IMR-90 (cell line): Measurements from ENCODE around the gene PRPF40A. TPM values are rescaled to one million over a fixed set of nuclear protein-coding genes. Genes with fewer than 3 reads are reported as not detected.

Source experiments
- ATAC-seq: fragments of 200-7000 bp; cut with Tn5 transposase; 2 replicates; pipeline ENCODE4 v1.9.1; 2020; ENCODE audit warnings: low read depth, mild to moderate bottlenecking, moderate library complexity
- BruUV-seq: library from RNA; stranded (reverse); fragments of 400-500 nt; replicated peaks from 2 replicates; lab custom pipeline; 2021; lab: Mats Ljungman, UMichigan
- CTCF ChIA-PET: fragments of 300-600 bp; formaldehyde crosslinking; extraction: SDS; loops from one replicate; lab custom pipeline; 2021; ENCODE audit warnings: antibody characterized with exemption; lab: Yijun Ruan, JAX
- POLR2A ChIA-PET: fragments of 300-600 bp; sonication (Branson Sonifier 250); formaldehyde crosslinking; loops from one replicate; lab custom pipeline; 2022; ENCODE audit warnings: antibody characterized with exemption; ENCODE audit not compliant: unreplicated experiment; lab: Charles Lee
- DNase-seq: peaks from one replicate; pipeline ENCODE4 v3.0.0; 2013
- H2AFZ ChIP-seq: replicated peaks from 2 replicates; pipeline ENCODE3; 2013; ENCODE audit warnings: low read length, mild to moderate bottlenecking; ENCODE audit not compliant: poor library complexity
- H2AK5ac ChIP-seq: 2 replicates; pipeline ENCODE4 v1.6.1; 2013; ENCODE audit warnings: low read depth, low read length, inconsistent platforms
- H2AK9ac ChIP-seq: replicated peaks from 2 replicates; pipeline ENCODE3; 2013; ENCODE audit warnings: mild to moderate bottlenecking, low read depth, low read length, moderate library complexity; ENCODE audit not compliant: poor library complexity
- H2BK120ac ChIP-seq: 2 replicates; pipeline ENCODE4 v1.6.1; 2013; ENCODE audit warnings: low read depth, low read length, inconsistent platforms
- H2BK15ac ChIP-seq: 3 replicates; pipeline ENCODE4 v1.6.1; 2013; ENCODE audit warnings: low read depth, low read length, inconsistent platforms
- H2BK20ac ChIP-seq: 2 replicates; pipeline ENCODE4 v1.6.1; 2013; ENCODE audit warnings: low read depth, mild to moderate bottlenecking, inconsistent platforms, low read length, moderate library complexity
- H2BK5ac ChIP-seq: 2 replicates; pipeline ENCODE4 v1.6.1; 2013; ENCODE audit warnings: mild to moderate bottlenecking, low read depth, low read length, inconsistent platforms; ENCODE audit not compliant: poor library complexity, severe bottlenecking
- H3K14ac ChIP-seq: replicated peaks from 2 replicates; pipeline ENCODE4 v1.6.1; 2013; ENCODE audit warnings: low read depth, low read length, inconsistent platforms
- H3K18ac ChIP-seq: 2 replicates; pipeline ENCODE4 v1.6.1; 2013; ENCODE audit warnings: low read depth, low read length, control low read depth
- H3K23ac ChIP-seq: 2 replicates; pipeline ENCODE4 v1.6.1; 2013; ENCODE audit warnings: low read depth, low read length, inconsistent platforms
- H3K27ac ChIP-seq: 2 replicates; pipeline ENCODE4 v1.5.1; 2013; ENCODE audit warnings: mild to moderate bottlenecking, control low read depth, low read length; ENCODE audit not compliant: insufficient read depth
- H3K27me3 ChIP-seq: 2 replicates; pipeline ENCODE4 v1.6.1; 2013; ENCODE audit warnings: low read length; ENCODE audit not compliant: control insufficient read depth, insufficient read depth
- H3K36me3 ChIP-seq: 2 replicates; pipeline ENCODE4 v1.6.1; 2013; ENCODE audit warnings: low read length, mixed read lengths; ENCODE audit not compliant: control insufficient read depth, insufficient read depth
- H3K4ac ChIP-seq: 2 replicates; pipeline ENCODE4 v1.6.1; 2013; ENCODE audit warnings: low read depth, low read length, inconsistent platforms
- H3K4me1 ChIP-seq: 2 replicates; pipeline ENCODE4 v1.6.1; 2013; ENCODE audit warnings: low read length, mixed read lengths; ENCODE audit not compliant: control insufficient read depth, insufficient read depth
- H3K4me2 ChIP-seq: 2 replicates; pipeline ENCODE4 v1.6.1; 2013; ENCODE audit warnings: low read depth, mild to moderate bottlenecking, control low read depth, low read length, moderate library complexity
- H3K4me3 ChIP-seq: 2 replicates; pipeline ENCODE4 v1.5.1; 2013; ENCODE audit warnings: low read depth, mild to moderate bottlenecking, control low read depth, low read length, moderate library complexity; ENCODE audit not compliant: insufficient read depth
- H3K56ac ChIP-seq: 2 replicates; pipeline ENCODE4 v1.6.1; 2013; ENCODE audit warnings: low read length, inconsistent platforms; ENCODE audit not compliant: insufficient read depth; ENCODE audit errors: extremely low read depth
- H3K79me1 ChIP-seq, 2 experiments: 2 replicates each; pipeline ENCODE4 v1.6.1; 2013; ENCODE audit warnings: low read length in 2 of 2, inconsistent platforms in 1 of 2, low read depth in 1 of 2
- H3K9ac ChIP-seq: 2 replicates; pipeline ENCODE4 v1.6.1; 2013; ENCODE audit warnings: low read depth, low read length, control low read depth
- H3K9me1 ChIP-seq: 2 replicates; pipeline ENCODE4 v1.6.1; 2013; ENCODE audit warnings: low read length, inconsistent platforms; ENCODE audit not compliant: insufficient read depth
- H3K9me3 ChIP-seq: 2 replicates; pipeline ENCODE4 v1.6.1; 2013; ENCODE audit warnings: low read length; ENCODE audit not compliant: control insufficient read depth, insufficient read depth
- H4K20me1 ChIP-seq: 2 replicates; pipeline ENCODE4 v1.6.1; 2013; ENCODE audit warnings: low read length, inconsistent platforms; ENCODE audit not compliant: insufficient read depth
- H4K5ac ChIP-seq: 2 replicates; pipeline ENCODE4 v1.6.1; 2013; ENCODE audit warnings: mild to moderate bottlenecking, low read depth, low read length, control low read depth
- H4K8ac ChIP-seq, 2 experiments: 2 replicates each; pipeline ENCODE4 v1.6.1; 2013; ENCODE audit warnings: low read depth in 2 of 2, low read length in 2 of 2, control low read depth in 1 of 2, inconsistent platforms in 1 of 2
- H4K91ac ChIP-seq: 2 replicates; pipeline ENCODE4 v1.6.1; 2013; ENCODE audit warnings: low read depth, low read length, inconsistent platforms; ENCODE audit not compliant: insufficient read depth
- BHLHE40 ChIP-seq: fragments of 150-350 bp; IDR thresholded peaks from 2 replicates; pipeline ENCODE4 v1.6.1; 2016; ENCODE audit warnings: mild to moderate bottlenecking, low read depth, low read length
- CEBPB ChIP-seq: IDR thresholded peaks from 2 replicates; pipeline ENCODE4 v1.6.1; 2012; ENCODE audit warnings: low read depth, low read length, improper control_type of control experiment
- CHD1 ChIP-seq: IDR thresholded peaks from 2 replicates; pipeline ENCODE4 v1.6.1; 2012; ENCODE audit warnings: low read depth, low read length, improper control_type of control experiment
- CTCF ChIP-seq: conservative IDR thresholded peaks from 2 replicates; pipeline ENCODE4 v1.5.1; 2012; ENCODE audit warnings: mild to moderate bottlenecking, low read depth, low read length, improper control_type of control experiment
- FOS ChIP-seq: fragments of 150-350 bp; IDR thresholded peaks from 2 replicates; pipeline ENCODE4 v1.6.1; 2016; ENCODE audit warnings: low read depth, low read length
- MAFK ChIP-seq: IDR thresholded peaks from 2 replicates; pipeline ENCODE4 v1.6.1; 2012; ENCODE audit warnings: low read depth, low read length, improper control_type of control experiment
- MAZ ChIP-seq: IDR thresholded peaks from 2 replicates; pipeline ENCODE4 v1.6.1; 2012; ENCODE audit warnings: low read depth, mild to moderate bottlenecking, low read length, improper control_type of control experiment, moderate library complexity, borderline replicate concordance
- NFE2L2 ChIP-seq: fragments of 150-350 bp; IDR thresholded peaks from 2 replicates; pipeline ENCODE4 v1.6.1; 2016; ENCODE audit warnings: low read depth, mild to moderate bottlenecking, low read length
- POLR2A ChIP-seq: IDR thresholded peaks from 2 replicates; pipeline ENCODE4 v1.6.1; 2012; ENCODE audit warnings: mild to moderate bottlenecking, low read depth, low read length
- RAD21 ChIP-seq: IDR thresholded peaks from 2 replicates; pipeline ENCODE4 v1.6.1; 2012; ENCODE audit warnings: low read length, improper control_type of control experiment
- RCOR1 ChIP-seq: IDR thresholded peaks from 2 replicates; pipeline ENCODE4 v1.6.1; 2012; ENCODE audit warnings: mild to moderate bottlenecking, low read length, improper control_type of control experiment; ENCODE audit not compliant: insufficient replicate concordance
- RFX5 ChIP-seq: IDR thresholded peaks from 2 replicates; pipeline ENCODE4 v1.8.0; 2012; ENCODE audit warnings: low read depth, mild to moderate bottlenecking, low read length, moderate library complexity
- SMC3 ChIP-seq: fragments of 150-350 bp; IDR thresholded peaks from 2 replicates; pipeline ENCODE4 v1.6.1; 2016; ENCODE audit warnings: low read depth, mild to moderate bottlenecking, antibody characterized with exemption, low read length, moderate library complexity
- WGBS, 2 experiments: methylation state at CpG; one replicate each; pipeline versions ENCODE4 v1.1.5 to v1.1.7; 2013; ENCODE audit warnings: missing lambda C conversion rate in 2 of 2; ENCODE audit not compliant: insufficient read length in 1 of 2; ENCODE audit errors: extremely low coverage in 2 of 2; 5-methylcytosine and 5-hydroxymethylcytosine counted together
- dilution Hi-C: fragments of 300-500 bp; cut with HindIII; formaldehyde crosslinking; loops from one replicate; pipeline ENCODE4 v1.14.3; 2018; ENCODE audit warnings: low sequenced_read_pairs; ENCODE audit not compliant: unreplicated experiment
- in situ Hi-C: fragments of 300-500 bp; cut with MboI; formaldehyde crosslinking; loops from 3 replicates; pipeline ENCODE4 v1.14.3; 2019; ENCODE audit warnings: low sequenced_read_pairs, inconsistent platforms, mixed read lengths
- intact Hi-C: fragments of 100-400 bp; cut with micrococcal nuclease; formaldehyde crosslinking; loops from 2 replicates; pipeline ENCODE4 v1.10.0; 2022
- polyA plus RNA-seq, 3 experiments: library from polyadenylated mRNA; depleted of rRNA; stranded (reverse); fragments of >200 nt; gene quantifications; 2 replicates each; pipeline ENCODE4 v1.2.3, GENCODE V29; 2012; ENCODE audit warnings: low replicate concordance in 1 of 3
- total RNA-seq: library from RNA; depleted of rRNA; stranded (reverse); fragments of >200 nt; gene quantifications from 2 replicates; pipeline ENCODE4 v1.2.3, GENCODE V29; 2012
- TF ChIP-seq, protein P1 (sequence below): fragments of 150-350 bp; IDR thresholded peaks from 2 replicates; pipeline ENCODE4 v1.6.1; 2017; ENCODE audit warnings: mild to moderate bottlenecking, antibody characterized with exemption, low read length, low read depth

The PRPF40A gene
- total and polyA plus RNA-seq, 2 of the 4 experiments (the other 2 are of a cell fraction) = 49.1 to 150 TPM

GRCh38 chr2:152623076-152623740 lies 94.1 kb downstream of the PRPF40A start:
- Histone ChIP-seq H3K9ac (no peak overlapping the region), H3K4ac (peak overlapping the region; percentile 4; the same call in 1 of the 2 replicates), H3K27me3 (no peaks in the 10 kb centered on the region), H3K9me3 (no peaks in the 10 kb centered on the region), H3K36me3 (peaks cover 11% of the 10 kb centered on the region), H3K4me3 (no peak overlapping the region), H2BK120ac (no peak overlapping the region), H3K27ac (no peak overlapping the region), H3K56ac (no peak overlapping the region), H2AK5ac (no peak overlapping the region), H2AFZ (no peak overlapping the region), H2BK20ac (no peak overlapping the region), H2BK15ac (no peak overlapping the region), H2AK9ac (no peak overlapping the region), H4K91ac (no peak overlapping the region), H2BK5ac (no peak overlapping the region), H3K4me1 (no peaks in the 10 kb centered on the region), H4K8ac (no peak overlapping the region), H4K20me1 (no peaks in the 10 kb centered on the region), H4K5ac (no peak overlapping the region), H3K79me1 (no peaks in the 10 kb centered on the region), H3K14ac (no peak overlapping the region), H3K18ac (no peak overlapping the region), H3K23ac (no peak overlapping the region), H3K4me2 (no peak overlapping the region), H3K9me1 (no peaks in the 10 kb centered on the region)
- TF ChIP-seq MAZ (no peak), CEBPB (no peak), FOS (no peak), NFE2L2 (no peak), RFX5 (no peak), RCOR1 (no peak), POLR2A (no peak), SMC3 (no peak), BHLHE40 (no peak), CHD1 (no peak), MAFK (no peak), CTCF (no peak), RAD21 (no peak)
- TF ChIP-seq, protein P1, sequence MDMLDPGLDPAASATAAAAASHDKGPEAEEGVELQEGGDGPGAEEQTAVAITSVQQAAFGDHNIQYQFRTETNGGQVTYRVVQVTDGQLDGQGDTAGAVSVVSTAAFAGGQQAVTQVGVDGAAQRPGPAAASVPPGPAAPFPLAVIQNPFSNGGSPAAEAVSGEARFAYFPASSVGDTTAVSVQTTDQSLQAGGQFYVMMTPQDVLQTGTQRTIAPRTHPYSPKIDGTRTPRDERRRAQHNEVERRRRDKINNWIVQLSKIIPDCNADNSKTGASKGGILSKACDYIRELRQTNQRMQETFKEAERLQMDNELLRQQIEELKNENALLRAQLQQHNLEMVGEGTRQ = no peak
- ATAC-seq (no peak), DNase-seq (no peak)
- ChIA-PET CTCF (no interaction called here), POLR2A (no interaction called here)
- no TSS peak for BruUV-seq
- in situ Hi-C loops (loop anchor here (10.0 kb wide), 1 partner anchor 288 kb away; the partner anchor contains the start of gene FMNL2), dilution Hi-C loops (no loop called here), intact Hi-C loops (loop anchor here (10.0 kb wide), 1 partner anchor 68 kb away; no protein-coding TSS in a partner anchor)
- 83% methylated on average over 2 of the region's 13 CpGs; no CpG with 5 or more reads in 1 of the 2 experiments for WGBS, 2 experiments
